Islet precursor cell (in vitro differentiated cells): Measurements from ENCODE around the gene CAP2.

Source experiments
- DNase-seq: peaks from one replicate; pipeline ENCODE4 v3.0.0-alpha.2; 2018

Gene CAP2

GRCh38 chr6:17446713-17447112, 53.3 kb downstream of the CAP2 start:
- no peak for DNase-seq

DNA sequence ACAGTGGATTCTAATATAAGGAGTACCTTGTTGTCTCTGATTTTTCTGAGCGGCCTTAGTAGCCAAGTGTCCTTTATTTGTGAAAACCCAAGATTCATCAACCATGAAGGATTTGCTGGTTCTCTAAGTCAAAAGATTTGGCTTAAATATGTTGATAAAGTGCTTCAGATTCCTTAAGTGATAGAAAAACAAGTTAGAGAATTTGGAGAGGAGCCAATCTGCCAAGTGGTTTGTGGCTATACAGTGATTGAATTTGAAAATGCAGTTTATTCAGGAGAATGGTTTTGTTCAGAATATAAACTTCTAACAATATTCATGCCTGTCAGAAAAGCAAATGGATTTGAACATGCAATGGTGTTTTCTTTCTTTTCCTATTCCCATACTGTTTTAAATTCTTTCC, 54.8 kb downstream of the CAP2 start:
- DNase-seq = no peak

DNA sequence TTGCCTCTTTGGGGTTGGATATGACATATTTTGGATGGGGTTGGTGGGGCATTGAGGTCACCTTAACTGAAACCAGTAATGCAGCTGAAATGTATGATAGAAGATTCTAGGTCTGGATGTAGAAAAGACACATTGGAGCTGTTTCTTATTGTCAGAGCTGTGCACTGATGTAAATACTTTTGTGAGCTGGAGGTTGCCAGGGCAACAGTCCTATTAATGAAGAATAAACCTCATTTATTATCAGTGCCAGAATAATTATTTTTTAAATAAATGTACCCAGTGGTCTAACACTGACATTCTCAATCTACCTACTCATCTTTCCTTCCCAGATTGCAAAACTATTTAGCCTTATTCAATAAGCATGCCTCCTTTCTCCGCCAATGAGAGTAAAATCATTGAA, 57.0 kb downstream of the CAP2 start:
- no peak for DNase-seq

DNA sequence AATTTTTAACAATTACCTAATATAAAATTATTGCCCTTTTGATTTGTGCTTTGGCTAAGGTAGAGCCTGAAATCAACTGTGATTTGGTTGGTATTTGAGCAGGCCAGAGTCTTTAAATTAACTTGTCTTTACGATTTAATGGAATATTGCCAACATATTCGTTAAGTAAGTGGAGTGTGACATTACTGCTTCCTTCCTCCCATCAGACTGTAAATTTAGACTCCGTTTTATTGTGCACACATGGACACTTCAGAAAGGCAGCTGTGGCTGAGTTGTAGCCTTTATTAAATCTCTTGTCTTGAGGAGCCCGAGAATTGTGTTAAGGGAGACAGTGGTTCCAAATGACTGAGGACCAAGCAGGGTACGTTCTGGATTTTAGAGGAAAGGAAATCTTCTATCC, 57.4 kb downstream of the CAP2 start:
- no peak for DNase-seq

- no peak for DNase-seq
Measured at GRCh38 chr6:17452096-17452495, 58.7 kb downstream of the CAP2 start.

- peak; percentile 75 for DNase-seq
Measured at GRCh38 chr6:17454316-17455005, 61.1 kb downstream of the CAP2 start.

- DNase-seq = no peak
Measured at GRCh38 chr6:17455919-17456318, 62.5 kb downstream of the CAP2 start.

DNA sequence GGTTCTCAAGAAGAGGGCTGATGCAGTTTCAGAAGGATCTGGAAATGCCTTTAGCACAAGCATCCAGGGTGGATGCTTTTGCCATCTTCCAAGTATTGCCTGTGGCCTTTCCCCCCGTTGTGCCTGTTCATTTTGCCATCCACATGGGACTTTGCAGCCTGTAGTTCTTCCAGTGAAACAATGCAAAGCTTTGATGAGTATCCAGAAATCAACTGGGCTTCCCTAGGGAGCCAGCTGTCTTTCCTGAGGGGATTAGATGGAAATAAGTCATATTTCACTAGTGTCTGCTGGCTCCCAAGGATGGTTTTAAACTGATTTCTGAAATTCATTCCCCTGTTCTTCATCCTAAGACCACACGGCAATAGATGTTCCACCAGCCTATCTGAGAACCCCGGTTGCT, 63.3 kb downstream of the CAP2 start:
- DNase-seq = no peak

DNA sequence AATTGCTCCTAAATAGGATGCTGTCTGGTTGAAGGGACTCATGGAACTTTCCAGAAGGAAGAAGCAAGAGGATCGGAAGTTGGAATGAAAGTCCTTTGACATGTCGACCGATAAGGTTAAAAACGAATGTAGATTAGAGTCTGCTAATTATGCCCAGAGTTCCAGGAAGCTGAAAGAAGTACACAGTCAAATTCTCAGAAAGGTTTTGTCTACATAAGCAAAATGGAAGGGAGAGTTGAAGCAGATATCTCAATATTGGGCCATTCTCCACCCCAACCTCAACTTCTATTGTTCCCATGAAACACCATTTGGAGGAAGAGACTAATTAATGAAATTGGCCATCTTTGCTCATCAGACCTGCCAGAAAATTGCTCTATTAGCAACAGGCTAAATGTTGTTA, 64.0 kb downstream of the CAP2 start:
- DNase-seq = no peak

- no peak for DNase-seq
Measured at GRCh38 chr6:17457956-17458355, 64.6 kb downstream of the CAP2 start.

GRCh38 chr6:17458966-17459365, 65.6 kb downstream of the CAP2 start:
- no peak for DNase-seq

DNA sequence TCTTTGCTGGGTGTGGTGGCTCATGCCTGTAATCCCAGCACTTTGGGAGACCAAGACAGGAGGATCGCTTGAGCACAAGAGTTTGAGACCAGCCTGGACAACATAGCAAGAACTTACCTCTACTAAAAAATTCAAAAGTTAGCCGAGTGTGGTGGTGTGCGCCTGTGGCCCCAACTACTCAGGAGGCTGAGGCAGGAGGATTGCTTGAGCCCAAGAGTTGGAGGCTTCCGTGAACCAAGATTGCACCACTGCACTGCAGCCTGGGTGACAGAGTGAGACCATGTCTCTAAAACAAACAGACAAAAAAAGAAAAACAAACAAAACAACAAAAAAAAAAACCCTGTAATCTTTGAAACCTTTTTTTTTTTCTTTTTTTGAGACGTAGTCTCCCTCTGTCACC, 67.5 kb downstream of the CAP2 start:
- DNase-seq = peak; percentile 2

- no peak for DNase-seq
Measured at GRCh38 chr6:17466147-17466546, 72.8 kb downstream of the CAP2 start.

DNA sequence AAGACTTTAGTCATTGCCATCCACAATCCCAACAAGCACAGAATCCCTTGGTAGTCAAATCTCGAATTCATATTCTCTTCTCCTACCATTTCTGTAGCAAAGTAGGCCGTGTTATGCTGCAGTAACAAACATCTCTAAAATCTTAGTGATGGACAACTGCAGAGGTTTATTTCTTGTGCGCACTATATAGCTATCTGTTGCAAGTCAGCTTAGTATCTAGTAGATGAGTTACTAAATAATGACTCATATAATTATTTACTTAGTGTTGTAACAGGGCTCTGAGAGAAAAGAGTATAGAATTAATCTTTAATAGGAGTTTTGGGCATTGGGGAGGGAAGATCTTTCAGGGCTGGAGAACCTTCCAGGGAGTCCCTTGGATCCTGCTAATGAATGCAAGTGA, 73.3 kb downstream of the CAP2 start:
- DNase-seq = no peak

GRCh38 chr6:17469006-17469832, 75.8 kb downstream of the CAP2 start:
- peak; percentile 27 for DNase-seq

- peak; percentile 29 for DNase-seq
Measured at GRCh38 chr6:17470202-17470937, 77.0 kb downstream of the CAP2 start.

GRCh38 chr6:17470938-17471327, 77.5 kb downstream of the CAP2 start:
- no peak for DNase-seq

DNA sequence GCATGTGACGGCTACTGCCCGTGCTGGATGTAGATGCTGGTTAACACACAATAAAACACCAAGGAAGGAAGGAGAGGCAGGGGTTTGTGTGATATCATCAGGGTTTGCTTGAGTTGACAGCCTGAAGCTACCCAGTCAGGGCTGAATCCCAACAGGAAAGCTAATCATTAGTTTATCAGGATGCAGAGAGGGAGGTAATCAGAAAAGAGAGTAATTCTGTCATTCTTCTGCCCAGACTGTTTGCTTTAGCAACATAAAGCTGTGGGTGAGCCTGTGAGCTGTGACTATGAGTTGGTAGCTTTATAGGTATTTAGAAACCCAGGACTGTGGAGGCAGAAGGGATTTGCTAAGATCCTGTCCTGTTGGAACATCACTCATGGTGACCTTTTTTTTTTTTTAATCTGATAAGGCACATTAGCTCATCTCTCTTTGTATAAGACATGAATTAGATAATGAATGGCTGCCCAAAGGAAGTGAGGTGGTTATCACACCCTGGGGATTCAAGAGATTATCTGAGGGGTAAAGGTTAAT, 79.3 kb downstream of the CAP2 start:
- peak; percentile 60 for DNase-seq

GRCh38 chr6:17473554-17473953, 80.2 kb downstream of the CAP2 start:
- peak; percentile 1 for DNase-seq

GRCh38 chr6:17474289-17474688, 80.9 kb downstream of the CAP2 start:
- no peak for DNase-seq

GRCh38 chr6:17475606-17476244, 82.3 kb downstream of the CAP2 start:
- peak; percentile 6 for DNase-seq

DNA sequence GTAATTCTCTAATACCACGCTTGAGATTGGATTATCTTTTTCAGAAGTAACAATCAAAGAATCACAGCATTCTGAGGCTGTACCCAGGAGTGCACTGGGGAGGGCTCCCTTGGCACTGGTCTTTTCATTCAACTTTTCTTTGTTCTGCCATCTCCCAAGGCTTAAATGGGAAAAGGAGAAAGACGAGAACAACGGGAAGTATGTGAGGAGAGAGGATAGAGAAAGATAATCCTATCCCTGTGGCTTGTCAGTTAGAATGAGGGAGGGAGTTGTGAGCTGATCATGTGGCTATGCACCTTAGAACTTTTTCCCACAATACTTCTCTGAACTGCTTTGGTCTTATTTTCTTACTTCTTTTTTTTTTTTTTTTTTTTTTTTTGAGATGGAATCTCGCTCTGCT, 83.1 kb downstream of the CAP2 start:
- no peak for DNase-seq

DNA sequence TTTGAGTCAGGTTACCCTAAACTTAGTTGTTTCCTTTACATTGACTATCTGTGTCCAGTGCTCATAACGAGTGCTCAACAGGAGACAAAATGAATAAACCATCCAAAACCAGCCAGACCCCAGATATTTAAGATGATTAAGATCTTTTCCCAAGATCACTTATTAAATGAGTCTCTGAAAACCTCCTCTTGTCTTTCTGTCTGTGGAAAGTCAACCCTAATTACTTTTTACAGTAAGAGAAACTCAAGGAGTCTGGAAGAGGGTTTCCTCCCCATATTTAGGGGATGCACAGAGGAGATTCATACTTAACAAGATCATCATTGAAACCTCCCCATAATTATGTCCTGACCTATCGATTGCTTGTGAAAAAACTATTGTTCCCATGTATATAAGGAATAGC, 84.0 kb downstream of the CAP2 start:
- no peak for DNase-seq
